ENCODE measurements around the gene SLC35A4.

DNA sequence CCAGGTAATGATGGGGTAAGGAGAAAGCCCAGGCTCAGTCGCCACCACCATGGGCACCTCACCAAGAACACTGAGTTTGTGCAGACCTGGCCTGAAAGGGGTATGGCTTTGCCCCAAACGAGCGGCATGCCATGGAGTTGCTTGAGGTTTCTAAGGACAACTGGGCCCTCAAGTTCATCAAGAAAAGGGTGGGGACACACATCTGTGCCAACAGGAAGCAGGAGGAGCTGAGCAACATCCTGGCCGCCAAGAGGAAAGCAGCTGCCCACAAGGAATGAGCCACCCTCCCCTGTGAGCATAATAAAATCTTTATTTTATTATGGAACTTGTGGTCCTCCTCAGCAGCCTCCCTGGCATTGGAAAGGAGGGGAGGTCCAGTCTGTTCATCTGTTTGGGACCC, 44.5 kb downstream of the SLC35A4 start:
- TF ChIP-seq, protein P1, sequence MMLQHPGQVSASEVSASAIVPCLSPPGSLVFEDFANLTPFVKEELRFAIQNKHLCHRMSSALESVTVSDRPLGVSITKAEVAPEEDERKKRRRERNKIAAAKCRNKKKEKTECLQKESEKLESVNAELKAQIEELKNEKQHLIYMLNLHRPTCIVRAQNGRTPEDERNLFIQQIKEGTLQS (CRISPR knock-in tag; IDR thresholded peaks at IDR 0.05): no peak
- TF ChIP-seq SIN3A (IDR thresholded peaks at IDR 0.05; ENCODE audit: borderline replicate concordance, low read depth, low read length) (no peak), DMAP1 (CRISPR knock-in tag; IDR thresholded peaks at IDR 0.05) (no peak), RFX5 (IDR thresholded peaks at IDR 0.05; ENCODE audit: low read depth, low read length) (no peak), RBAK (CRISPR knock-in tag; IDR thresholded peaks at IDR 0.05) (no peak), NPAS2 (CRISPR knock-in tag; IDR thresholded peaks at IDR 0.05; ENCODE audit: borderline replicate concordance) (no peak), EZH2 (conservative IDR thresholded peaks at IDR 0.05; ENCODE audit: low read depth, low read length) (no peak), CEBPB (IDR thresholded peaks at IDR 0.05; ENCODE audit: borderline replicate concordance, low read depth, low read length) (no peak), PCBP1 (IDR thresholded peaks at IDR 0.05; ENCODE audit: borderline replicate concordance, low read depth, low read length) (no peak), SMC3 (IDR thresholded peaks at IDR 0.05; ENCODE audit: low read length) (no peak), SRSF1 (optimal IDR thresholded peaks at IDR 0.05; ENCODE audit: low read depth, low read length) (no peak), ZNF891 (CRISPR knock-in tag; IDR thresholded peaks at IDR 0.05) (no peak), POLR2AphosphoS5 (IDR thresholded peaks at IDR 0.05; ENCODE audit: low read depth, low read length) (no peak)

Measured in HepG2 (cell line).